Adrenal gland (tissue), 5 donors: ENCODE results near the gene FCER1G.
"Not testable (repeated sequence)": the region's sequence is repeated elsewhere in the genome, so short reads cannot be mapped to it uniquely, and the experiment has no call there.

Source experiments
- POLR2A ChIP-seq, 2 donors: fragments of 450-650 bp; IDR thresholded peaks; one replicate each; pipeline ENCODE4 v1.6.1; 2017; ENCODE audit warnings: antibody characterized with exemption in 2 of 2, mild to moderate bottlenecking in 2 of 2, moderate library complexity in 1 of 2
- TF ChIP-seq, protein P1 (sequence below), 6 experiments: fragments of 450-650 bp in 4 of 6; fragments of 200-600 bp in 2 of 6; sonication (generic) in 1 of 6; IDR thresholded peaks; 1 replicate in 5 of 6; 2 replicates in 1 of 6; pipeline versions ENCODE4 v1.5.1 to v1.8.0; 2016 to 2021; ENCODE audit warnings: antibody characterized with exemption in 6 of 6, mild to moderate bottlenecking in 2 of 6, moderate library complexity in 1 of 6
- donor health status: DM: no; HTN: no; CAD: no.

DNA sequence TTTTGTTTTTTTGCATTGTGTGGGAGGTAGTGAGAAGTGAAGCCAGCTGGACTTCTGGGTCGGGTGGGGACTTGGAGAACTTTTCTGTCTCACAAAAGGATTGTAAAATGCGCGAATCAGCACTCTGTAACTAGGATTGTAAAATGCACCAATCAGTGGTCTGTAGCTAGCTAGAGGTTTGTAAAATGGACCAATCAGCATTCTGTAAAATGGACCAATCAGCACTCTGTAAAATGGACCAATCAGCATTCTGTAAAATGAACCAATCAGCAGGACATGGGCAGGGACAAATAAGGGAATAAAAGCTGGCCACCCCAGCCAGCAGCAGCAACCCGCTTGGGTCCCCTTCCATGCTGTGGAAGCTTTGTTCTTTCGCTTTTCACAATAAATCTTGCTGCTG is 35.0 kb downstream of the FCER1G start:
- TF ChIP-seq, protein P1, sequence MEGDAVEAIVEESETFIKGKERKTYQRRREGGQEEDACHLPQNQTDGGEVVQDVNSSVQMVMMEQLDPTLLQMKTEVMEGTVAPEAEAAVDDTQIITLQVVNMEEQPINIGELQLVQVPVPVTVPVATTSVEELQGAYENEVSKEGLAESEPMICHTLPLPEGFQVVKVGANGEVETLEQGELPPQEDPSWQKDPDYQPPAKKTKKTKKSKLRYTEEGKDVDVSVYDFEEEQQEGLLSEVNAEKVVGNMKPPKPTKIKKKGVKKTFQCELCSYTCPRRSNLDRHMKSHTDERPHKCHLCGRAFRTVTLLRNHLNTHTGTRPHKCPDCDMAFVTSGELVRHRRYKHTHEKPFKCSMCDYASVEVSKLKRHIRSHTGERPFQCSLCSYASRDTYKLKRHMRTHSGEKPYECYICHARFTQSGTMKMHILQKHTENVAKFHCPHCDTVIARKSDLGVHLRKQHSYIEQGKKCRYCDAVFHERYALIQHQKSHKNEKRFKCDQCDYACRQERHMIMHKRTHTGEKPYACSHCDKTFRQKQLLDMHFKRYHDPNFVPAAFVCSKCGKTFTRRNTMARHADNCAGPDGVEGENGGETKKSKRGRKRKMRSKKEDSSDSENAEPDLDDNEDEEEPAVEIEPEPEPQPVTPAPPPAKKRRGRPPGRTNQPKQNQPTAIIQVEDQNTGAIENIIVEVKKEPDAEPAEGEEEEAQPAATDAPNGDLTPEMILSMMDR (IDR thresholded peaks at IDR 0.05), result not testable (repeated sequence)
- not testable (repeated sequence) for TF ChIP-seq POLR2A (IDR thresholded peaks at IDR 0.05)
